OCI-M2 (cell line): Measurements from ENCODE around the gene RILP.

Source experiments
- DNase-seq: peaks from one replicate; lab custom pipeline; 2025; ENCODE audit not compliant: unreplicated experiment; lab: John Stamatoyannopoulos, UW

Gene RILP

GRCh38 chr17:1648173-1648962 is 1.3 kb downstream of the RILP start:
- DNase-seq, result no peak

GRCh38 chr17:1647802-1648171 is 1.9 kb downstream of the RILP start:
- no peak for DNase-seq

DNA sequence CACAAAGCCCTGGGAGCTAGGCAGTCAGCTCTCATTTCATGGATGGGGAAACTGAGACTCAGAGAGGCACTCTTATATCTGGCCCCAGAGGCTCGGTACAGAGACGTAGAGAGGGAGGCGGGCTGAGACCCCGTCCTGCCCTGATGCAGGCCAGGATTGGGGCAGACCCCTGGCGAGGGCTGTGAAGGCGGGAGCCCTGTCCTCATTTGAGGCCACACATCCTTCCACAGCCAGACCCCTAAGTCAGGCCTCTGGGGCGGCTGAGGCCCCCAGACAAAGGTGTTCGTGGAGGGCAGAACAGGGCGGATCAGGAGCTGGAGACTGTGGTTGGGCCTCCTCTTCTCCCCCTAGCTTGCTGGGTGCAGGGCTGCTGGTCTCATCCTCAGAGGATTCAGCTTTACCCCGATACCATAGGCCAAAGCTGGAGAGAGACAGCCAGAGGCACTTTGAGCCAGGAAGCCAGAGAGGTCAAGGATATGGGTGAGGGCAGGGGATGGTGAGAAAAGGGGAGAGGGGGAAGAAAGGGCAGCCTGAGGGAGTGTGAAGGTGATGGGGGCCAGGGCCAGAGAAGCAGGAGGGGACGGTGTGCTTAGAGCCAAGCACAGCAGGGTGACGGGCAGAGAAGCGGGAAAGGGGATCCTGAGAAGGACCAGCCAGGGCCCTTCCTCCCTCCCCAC is 3.3 kb downstream of the RILP start:
- no peak for DNase-seq

GRCh38 chr17:1645207-1646171 is 4.2 kb downstream of the RILP start, which contains the start of gene SCARF1:
Gene SCARF1 (minus strand): TSS chr17:1645732. CDS start chr17:1645697, 35 bp downstream.
- DNase-seq, result no peak

GRCh38 chr17:1644493-1645206 is 5.0 kb downstream of the RILP start:
- DNase-seq, result no peak

DNA sequence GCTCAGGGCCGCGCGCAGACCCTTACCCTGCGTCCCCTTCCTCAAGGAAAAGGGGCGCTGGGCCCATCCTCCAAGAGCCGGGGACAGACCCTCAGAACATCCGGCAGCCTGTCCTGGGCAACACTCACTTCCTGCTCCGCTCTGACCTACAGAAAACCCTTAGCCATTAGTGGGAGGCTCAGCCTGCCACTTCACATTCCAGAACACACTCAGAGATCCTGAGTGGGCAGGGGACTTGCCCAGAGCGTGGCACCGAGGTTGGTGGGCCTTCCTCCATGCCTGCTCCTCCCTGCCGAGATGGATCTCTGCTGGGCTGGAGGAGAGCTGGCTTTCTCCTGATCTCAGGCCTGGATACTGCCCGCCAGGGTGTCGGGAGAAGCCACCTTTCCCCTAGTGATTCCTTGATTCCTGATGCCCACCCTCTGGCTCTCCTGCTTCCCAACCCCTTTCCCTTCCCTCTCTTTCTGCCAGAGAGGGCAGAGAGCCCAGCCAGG is 5.6 kb downstream of the RILP start:
- no peak for DNase-seq

GRCh38 chr17:1643293-1643998 is 6.2 kb downstream of the RILP start:
- DNase-seq, result no peak

GRCh38 chr17:1641065-1641403 is 8.6 kb downstream of the RILP start:
- no peak for DNase-seq

DNA sequence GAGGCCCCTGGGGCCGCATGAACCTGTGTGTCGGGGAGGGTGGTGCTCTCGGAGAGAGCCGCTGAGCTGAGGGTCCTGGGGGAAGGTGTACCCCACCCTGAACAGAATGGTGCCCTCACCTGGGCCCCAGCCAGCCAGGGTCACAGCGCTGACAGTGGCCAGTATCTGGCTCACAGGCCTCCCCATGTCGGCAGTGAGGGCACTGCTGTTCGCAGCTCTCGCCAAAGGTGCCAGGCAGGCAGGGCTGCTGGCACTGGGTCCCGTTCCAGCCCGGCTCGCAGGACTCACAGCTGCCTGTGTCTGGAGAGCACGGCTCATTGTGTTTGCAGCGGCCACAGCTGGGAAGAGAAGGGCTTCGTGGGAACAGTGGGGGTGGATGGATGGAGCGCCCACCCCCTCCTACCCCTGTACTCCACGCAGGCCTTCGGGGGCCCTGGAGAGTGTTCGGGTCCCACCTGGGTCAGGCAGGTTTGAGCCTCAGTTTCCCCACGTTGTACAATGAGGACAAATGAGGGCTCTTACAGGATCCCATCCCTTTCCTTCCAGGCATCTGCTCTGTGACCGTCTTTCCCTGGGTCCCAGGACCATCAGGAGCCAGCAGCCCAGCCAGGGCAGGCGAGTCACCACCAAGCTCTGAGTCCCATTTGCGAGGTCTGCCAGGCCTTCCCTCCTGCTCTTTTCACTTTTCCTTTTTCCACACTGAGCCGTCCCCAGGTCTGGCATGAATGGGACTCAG is 9.2 kb downstream of the RILP start:
- DNase-seq, result no peak

DNA sequence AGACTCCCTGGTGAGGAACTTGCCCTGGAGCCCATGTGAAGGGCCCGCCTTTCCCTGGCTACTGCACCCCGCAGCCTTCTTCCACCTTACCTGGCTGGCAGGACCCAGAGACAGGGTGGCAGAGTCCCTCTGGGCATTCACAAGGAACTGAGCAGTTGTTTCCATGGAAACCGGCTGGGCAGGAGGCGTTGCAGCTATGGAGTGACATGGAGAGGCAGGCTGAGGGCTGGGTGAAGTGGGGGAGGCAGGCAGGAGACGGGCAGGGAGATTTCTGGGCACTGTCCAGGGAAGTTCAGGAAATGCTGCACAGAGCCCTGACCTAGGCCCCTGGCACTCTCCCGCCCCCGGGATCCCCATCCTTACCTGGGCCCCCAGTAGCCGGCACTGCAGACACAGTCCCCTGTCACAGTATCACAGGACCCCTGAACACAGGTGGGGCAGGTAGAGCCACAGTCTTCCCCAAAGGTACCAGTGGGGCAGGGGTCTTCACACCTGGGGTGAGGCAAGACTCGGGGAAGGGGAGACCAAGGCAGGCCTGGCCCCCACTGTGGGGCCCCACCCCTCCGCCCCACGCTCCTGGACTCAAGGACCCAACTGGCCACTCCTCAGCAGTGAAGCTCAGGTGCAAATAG is 10.0 kb downstream of the RILP start:
- no peak for DNase-seq

DNA sequence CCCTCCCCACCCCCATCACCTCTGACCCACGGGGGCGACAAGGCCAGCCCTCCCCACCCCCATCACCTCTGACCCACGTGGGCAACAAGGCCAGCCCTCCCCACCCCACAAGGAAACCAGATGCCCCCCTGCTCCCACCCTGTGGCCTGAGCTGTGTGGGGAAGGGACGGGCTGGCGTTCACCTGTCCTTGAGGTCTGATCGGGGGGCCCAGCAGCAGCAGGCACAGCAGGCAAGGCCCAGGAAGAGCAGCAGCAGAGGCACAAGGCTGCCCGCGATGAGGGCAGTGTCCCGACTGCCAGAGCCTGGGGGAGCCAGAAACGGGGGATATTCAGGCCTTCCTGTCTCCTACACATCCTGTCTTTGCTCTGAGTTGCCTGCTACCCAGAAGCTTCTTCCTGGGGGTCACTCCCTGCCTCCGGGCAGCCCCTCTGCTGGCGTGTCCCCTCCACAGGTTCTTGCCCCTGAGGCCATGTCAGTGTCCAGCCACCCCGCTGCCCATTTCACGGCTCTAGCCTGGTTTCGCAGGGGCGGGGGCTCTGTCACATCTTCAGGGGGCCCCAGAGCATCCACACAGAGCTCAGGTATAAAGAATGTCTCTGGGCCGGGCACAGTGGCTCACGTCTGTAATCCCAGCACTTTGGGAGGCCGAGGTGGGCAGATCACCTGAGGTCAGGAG is 10.9 kb downstream of the RILP start:
- no peak for DNase-seq

DNA sequence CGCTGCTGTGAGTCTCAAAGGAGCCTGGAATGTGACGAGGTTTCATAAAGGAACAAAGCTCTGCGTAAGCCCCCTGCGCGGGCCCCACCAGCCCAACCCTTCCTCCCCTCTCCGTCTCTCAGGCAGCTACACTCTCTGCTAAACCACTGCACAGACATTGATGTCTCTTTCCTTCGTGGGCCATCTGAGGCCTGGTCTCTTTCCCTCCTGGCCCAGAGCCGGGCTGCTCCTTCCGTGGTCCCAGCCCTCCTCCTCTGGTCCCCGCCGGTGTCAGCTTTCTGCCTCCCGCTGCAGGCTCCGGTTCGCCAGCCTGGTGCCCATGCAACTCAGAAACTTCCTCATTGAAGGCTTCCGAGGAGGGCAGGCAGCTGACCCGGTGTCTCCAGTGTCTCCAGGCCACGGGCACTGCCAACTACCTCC is 11.5 kb downstream of the RILP start:
- no peak for DNase-seq

DNA sequence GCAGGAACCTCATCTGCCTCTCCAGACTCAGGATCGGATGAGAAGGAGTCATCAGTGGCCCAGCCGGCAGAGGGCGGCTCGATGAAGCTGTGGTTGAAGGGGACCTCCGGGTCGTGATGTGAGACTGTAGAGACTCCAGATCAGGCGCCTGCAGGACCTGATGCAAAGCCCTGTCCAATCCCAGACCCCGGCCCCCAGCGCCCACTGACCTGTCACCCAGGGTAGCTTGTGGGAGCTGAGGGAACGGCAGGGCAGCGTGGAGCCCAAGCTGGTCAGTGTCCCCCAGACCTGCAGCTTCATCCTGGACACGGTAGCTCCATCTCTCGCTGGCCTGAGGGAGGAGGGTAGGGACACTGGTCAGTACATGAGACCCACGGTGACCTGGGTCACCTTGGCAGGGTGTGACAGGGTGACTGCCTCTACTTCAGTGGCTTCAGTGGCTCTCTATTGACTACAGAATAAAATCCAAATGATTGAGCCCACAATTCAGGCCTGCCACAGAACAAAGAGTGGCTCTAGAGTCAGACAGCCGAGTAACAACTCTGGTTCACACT is 12.9 kb downstream of the RILP start:
- no peak for DNase-seq

- DNase-seq, result no peak
Measured at GRCh38 chr17:1635675-1636465, 13.8 kb downstream of the RILP start.

- no peak for DNase-seq
Measured at GRCh38 chr17:1634841-1635650, 14.6 kb downstream of the RILP start.

GRCh38 chr17:1630662-1631061 is 19.0 kb downstream of the RILP start:
- DNase-seq, result no peak
